Stimulated activated CD8-positive, alpha-beta memory T cell treated with anti-CD3 and anti-CD28 coated beads, Interleukin-7, amount 100 ng/mL, for 48 hours (primary cell): ENCODE measurements around the gene CDK6.
"Not testable (repeated sequence)": the region's sequence is repeated elsewhere in the genome, so short reads cannot be mapped to it uniquely, and the experiment has no call there.

ENCODE experiments used
- DNase-seq, 2 donors: peaks; one replicate each; pipeline ENCODE4 v3.0.0-alpha.2; 2020; ENCODE audit warnings: low read depth in 1 of 2; ENCODE audit errors: extremely low read depth in 1 of 2

The CDK6 gene

DNA sequence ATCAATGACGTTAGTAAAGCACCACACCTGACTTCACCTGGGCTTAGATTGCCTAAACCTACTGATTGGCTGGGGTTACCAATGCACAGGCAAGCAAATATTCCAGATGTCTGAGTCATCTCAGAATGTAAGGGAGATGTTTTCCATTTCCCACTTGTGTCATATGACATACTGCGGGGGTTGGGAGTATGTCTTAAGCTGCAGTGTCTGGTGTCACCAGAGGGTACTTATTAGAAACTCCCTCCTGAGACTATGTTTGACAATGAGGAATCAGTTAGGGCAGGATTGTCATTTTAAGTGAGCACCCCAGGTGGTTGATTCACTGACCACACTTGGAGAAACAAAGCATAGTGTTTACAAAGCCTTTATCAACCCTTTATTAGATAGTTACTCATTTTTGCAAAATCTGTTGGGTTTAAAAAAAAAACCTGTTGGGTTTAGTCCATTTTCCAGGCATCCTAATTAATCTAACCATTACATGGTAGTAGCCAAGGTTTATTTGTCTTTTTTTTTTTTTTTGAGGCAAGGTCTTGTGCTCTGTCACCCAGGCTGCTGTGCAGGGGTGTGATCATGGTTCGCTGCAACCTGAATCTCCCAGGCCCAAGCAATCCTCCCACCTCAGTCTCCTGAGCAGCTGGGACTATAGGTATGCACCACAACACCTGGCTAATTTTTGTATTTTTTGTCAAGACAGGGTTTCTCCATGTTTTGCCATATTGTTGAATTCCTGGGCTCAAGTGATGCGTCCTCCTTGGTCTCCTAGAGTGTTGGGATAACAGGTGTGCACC is 72.5 kb downstream of the CDK6 start:
- DNase-seq: no peak

DNA sequence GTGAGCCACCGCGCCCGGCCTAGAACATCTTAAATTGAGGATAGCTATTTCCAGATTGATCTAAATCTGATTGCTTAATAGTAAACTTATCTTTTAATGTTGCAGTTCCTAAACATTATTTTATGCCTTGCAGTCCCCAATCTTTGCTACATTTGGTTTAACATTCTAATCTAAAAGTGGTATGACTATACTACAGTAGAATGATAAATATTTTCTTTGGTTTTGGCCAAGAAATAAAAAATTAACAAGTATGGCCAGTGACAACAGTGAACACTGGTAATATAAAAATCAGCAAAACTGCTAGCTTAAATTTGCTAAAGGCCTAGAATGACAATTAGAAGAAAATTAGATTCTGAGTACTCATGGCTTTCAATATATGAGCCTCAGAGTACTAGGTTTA is 73.5 kb downstream of the CDK6 start:
- DNase-seq: no peak

DNA sequence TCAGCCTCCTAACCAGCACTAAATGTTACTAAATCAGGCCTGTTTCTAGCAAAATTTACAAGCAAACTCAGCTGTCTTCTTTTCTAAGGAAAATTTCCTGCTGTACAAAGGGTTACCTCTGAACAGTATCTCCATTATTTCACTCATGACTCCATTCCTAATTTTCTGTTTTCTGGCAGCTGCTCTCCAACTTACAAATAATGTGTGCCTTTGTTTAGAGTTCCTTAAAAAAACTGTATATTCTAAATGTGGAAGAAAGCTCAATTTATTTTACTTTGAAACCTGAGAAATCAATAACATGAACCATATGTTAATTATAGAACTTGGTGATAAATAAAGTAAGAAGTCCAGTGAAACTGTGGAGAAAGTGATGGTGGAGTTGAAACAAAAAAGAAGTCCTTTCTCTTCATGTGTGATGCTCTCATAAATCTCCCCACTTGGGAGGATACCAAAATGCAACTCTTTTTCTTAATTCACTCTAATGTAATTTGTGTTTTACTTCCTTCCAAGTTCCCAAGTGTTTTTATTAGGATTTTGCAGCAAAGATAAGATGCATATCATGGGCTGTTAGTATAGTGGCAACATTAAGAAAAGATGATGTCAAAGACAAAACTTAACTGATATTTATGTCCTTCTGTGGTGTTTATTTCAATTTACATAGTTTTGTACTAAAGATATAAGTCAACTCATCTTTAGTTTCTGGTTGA is 74.8 kb downstream of the CDK6 start:
- no peak for DNase-seq

DNA sequence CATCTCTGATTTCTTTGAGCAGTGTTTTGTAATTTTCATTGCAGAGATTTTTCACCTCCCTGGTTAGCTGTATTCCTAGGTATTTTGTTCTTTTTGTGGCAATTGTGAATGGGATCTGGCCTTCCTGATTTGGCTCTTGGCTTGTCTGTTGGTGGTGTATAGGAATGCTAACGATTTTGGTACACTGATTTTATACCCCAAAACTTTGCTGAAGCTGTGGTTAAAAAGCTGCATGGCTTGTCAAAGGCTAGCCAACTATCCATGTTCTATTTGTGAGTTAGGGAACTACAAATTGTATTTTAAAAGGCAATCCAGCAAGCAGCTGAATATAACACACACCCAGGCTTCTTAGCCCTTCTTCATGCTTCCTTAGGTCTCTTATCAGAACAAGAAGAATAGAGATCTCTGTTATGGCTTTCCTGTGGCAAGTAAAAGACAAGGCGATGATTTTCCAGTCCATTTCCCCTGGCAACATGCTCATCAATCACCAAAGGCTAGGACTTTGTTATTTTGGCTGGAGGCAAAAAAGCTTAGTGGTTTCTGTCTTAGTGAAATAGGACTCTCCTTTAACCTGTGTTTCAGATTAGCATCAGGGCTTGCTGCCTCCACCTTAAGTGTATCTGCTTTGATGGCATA is 77.5 kb downstream of the CDK6 start:
- no peak for DNase-seq

DNA sequence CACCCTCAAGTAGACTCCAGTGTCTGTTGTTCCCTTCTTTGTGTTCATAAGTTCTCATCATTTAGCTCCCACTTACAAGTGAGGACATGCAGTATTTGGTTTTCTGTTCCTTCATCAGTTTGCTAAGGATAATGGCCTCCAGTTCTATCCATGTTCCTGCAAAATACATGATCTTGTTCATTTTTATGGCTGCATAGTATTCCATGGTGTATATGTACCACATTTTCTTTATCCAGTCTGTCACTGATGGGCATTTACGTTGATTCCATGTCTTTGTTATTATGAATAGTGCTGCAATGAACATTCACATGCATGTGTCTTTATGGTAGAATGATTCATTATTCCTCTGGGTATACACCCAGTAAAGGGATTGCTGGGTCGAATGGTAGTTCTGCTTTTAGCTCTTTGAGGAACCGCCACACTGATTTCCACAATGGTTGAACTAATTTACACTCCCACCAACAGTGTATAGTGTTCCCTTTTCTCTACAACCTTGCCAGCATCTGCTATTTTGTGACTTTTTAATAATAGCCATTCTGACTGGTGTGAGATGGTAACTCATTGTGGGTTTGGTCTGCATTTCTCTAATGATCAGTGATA is 79.0 kb downstream of the CDK6 start:
- DNase-seq: not testable (repeated sequence)

DNA sequence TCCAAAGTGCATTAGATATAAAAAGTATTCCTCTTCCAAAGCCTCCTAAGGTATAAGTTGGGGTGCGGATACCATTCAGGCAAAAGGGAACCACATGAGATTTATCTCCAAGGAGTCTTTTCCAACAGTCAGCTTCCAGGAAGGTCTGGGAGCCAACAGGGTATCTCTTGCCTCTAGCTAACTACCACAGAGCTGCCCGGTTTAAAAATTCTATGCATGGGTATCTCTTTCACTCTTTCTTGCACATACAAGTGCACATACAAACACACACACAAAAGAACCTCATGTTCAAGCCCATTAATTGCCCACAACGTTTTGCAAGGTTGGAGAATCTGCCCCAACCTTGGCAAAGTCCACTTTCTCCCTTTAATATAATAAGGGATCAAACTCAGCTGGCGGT is 80.7 kb downstream of the CDK6 start:
- DNase-seq: no peak

DNA sequence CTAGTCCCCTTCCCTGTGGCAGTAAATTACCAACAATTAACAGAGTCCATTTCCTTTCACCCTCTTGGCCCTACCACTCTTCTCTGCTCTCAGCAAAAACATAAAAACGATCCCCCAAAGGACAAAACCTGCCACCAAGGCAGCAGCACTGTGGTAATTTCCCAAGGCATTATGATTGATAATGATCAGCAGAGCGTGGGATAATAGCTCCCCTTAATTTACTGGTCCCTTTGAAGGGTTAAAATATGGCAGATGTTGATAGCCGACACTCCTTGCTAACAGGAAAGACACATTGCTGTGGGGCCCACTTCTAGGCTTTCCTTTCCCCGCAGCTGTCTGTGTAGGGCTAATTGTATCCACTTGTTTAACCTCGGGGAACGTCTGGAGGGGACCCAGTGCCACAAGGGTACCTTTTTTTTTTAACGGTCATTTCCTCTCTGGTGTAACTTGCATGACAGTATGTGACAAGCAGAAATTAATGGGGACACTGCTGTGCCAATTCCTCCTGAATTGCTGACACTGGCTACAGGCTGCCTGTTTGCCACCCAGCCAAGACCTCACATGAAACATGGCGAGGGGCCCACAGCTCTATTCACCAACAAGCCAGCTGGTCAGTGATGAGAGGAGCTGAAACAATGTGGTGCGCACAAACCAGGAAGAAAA is 81.3 kb downstream of the CDK6 start:
- no peak for DNase-seq

DNA sequence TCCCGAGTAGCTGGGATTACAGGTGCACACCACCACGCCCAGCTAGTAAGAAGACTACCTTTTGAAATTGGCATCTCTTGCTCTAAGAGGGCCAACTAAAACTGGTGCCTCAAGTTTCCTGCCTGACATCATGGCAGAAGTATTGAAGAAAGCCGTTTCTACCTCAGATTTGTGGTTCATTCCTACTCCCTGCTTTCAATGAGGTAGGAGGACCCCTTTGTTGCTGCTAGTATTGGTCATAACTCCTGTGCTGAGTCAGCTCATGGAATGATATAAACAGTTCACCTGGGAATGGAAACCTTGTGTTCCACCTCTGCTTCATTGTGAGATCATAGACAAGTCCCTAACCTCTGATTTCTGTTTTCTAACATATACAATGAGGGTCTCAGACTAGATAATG is 82.8 kb downstream of the CDK6 start:
- no peak for DNase-seq

DNA sequence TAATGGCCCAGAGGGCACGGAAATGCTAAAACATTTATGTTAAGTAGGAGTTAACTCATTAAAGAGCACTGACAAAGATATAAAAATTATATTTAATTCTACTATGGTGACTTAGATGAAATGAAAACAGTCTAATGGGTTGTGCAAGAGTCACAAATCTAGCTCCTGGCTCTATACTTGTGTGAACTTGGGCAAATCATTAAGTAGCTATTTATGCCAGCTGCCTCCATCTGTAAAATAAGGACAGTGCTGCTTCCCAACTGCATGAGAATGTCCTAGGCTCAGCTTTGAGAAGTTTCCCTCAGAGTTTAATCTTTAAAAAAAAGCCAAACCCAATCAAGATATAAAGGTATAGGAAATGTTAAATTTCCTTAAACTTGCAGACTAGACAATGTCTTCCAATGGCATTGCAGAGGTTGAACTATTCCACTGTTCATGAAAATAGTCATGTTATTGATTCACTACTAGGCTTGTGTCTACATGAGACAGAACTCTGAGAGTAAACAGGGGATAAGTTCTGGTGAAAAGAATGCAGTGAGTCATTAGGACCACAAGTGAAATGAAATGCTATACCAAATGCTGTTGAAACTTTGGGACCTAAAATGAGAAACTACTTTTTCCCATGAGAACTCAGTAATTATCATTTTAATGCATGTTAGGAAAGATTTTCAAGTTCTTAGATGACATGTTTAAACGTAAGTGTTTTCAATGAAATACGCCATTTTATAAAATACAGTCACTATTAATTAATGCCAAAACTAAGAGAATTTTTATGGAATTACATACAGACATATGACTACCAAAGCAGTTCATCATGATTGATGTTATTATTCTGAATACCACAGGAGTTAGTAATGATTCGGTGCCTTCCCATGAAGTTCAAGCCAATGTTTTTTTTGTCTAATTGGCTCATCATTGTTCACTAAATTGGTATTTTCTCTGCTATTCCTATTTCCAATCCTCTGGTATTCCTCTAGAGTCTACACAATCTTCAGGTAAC is 84.2 kb downstream of the CDK6 start:
- DNase-seq: no peak

DNA sequence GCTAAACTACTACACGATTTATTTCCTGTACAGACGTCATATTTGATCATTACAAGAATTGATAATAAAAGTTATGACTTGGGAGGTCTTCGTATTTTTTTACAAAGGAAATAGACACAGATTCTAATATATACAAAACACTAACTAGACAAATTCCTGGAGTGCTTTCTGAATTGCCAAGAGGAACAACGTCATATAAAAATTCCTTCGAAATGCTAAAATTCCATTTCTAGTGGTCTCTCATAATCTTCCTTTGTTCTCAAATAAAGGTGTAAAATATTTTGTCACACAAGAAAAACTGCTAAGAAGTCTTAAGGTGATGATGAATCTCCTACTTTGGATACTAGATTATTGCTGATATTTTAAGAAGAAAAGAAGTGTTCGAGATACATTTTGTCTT is 85.4 kb downstream of the CDK6 start:
- DNase-seq: no peak

DNA sequence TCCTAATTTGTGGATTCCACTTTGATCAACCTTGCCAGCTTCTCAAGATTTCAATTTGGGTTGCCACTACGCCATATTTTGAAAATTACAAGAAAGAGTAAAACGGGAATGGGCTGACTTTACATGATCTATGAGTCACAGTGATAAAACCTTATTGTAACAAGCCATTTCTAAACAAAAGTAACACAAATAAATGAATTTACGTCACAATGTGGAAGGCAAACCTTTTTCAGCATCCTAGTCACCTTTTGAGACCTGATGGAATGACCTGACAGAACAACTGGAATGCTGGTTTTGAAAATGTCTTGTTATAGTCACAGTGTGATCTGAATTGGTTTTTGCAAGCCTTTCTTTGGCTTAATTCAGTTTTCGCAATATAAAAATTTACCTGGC is 85.9 kb downstream of the CDK6 start:
- DNase-seq: no peak

DNA sequence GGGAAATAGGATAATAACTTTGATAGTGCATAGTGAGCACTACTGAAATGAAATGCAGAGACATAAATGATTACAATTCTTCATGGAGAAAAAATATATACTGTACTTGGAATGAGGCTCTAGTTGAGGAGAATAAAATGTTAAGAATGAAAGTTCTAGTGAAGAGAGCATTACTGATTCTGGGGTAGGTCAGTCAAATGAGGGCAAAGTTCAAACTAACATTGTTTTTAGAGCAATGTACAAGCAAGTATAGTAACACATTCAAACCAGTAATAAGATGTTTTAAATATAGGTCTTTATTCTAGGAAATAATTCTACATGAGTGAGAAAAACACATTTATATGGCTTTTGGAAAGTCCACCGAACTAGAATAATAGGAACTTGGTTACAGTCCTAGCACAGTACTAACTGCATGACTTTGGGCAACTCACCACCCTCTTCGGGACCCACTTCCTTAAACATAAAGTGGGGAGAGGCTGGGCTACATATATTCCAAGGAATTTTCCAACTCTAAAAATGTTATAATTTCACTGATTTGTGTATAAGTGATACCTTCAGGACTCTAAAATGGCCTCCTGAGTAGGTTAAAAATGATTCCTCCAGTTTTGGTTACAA is 86.4 kb downstream of the CDK6 start:
- DNase-seq: no peak

DNA sequence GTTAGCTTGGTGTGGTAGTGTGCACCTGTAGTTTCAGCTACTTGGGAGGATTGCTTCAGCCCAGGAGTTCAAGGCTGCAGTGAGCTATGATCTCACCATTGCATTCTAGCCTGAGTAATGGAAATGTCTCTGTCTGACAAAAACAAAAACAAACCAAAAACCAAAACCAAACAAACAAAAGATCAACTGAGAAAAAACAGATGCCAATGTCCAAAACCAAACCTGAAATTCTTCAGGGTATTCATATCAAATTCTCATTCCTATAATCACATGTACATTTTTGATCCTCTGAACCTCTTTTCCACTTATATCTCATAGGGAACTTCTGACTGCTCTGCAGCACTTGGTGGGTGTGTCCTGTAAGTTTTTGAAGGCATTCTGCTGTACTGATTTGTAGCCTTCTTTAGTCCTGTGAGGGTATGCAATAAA is 87.0 kb downstream of the CDK6 start:
- DNase-seq: no peak

DNA sequence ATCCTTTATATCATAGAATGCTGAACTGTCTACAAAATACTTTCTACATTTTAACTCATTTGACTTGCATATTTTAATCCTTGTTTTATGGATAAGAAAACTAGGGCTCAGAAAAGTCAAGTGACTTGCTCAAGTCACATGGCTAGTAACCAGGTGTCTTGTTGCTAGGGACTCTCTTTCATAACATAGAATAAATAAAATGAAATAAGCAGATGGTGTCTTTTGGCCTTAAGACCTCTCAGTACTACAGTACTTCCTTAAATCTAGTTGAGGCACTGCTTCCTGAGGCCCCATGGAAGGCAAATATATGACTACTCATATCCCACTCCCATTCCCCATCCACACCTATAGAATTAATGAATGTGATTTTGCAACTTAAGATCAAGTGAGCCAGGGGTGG is 87.9 kb downstream of the CDK6 start:
- no peak for DNase-seq

DNA sequence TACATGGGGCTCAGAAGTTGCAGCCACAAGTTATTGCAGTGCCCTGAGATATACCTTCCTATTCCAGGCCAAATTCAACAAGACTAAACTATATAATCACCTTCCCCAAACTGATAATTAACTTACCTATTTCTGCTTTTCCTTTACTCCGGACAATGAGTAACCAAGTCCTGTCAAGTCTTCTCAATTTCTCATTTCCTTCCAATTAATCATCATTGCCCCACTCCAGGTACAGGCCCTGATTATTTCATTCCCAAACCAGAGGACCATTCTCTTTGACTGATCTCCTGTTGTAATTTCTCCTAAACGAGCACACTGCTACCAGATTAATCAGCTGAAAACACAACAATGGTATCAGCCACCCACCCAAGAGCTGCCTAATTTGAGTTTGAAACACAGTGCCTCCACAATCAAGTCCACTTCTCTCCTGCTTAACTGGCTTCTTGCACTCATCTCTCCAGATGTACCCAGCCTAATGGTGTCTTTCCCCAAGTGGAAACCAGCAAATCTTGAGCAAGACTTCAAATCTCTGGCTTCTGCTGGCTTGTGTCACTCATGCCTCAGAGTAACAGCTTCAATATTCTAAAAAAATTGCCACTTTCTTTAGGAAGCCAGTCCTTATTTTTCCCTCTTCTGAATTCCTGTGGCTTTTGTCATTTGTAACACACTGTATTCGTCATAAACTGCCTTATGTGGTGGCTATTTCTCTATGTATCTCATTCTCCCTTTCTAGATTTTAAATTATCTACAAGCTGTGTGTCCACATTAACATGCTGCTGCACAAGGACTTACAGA is 89.1 kb downstream of the CDK6 start:
- DNase-seq: no peak

DNA sequence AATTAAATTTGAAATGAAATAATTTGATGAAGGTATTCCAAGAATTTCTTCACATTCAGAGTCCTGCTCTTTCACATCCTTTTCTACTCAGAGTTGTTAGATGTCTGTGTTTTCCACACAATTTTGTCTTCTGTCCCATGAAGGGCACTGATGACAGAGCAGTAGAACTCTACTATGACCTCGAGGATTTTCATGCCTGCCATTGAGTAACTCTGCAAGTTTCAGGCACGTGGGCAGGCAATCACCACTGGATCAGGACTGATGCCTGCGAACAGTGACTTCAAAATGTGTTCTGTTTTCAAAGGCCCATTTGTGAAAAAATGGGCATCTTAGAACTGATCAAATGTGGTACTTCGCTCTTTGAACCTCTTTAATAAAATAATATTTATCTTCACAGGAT is 91.1 kb downstream of the CDK6 start:
- no peak for DNase-seq

DNA sequence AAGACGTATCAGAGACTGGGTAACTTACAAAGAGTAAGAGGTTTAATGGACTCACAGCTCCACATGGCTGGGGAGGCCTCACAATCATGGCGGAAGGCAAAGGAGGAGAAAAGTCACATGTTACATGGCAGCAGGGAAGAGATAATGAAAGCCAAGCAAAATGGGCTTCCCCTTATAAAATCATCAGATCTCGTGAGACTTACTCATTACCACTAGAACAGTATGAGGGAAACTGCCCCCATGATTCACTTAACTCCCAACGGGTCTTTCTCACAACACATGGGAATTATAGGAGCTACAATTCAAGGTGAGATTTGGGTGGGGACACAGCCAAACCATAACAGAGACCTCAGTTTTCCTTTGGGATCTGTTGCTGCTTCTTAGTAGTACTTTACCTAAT is 92.2 kb downstream of the CDK6 start:
- not testable (repeated sequence) for DNase-seq

DNA sequence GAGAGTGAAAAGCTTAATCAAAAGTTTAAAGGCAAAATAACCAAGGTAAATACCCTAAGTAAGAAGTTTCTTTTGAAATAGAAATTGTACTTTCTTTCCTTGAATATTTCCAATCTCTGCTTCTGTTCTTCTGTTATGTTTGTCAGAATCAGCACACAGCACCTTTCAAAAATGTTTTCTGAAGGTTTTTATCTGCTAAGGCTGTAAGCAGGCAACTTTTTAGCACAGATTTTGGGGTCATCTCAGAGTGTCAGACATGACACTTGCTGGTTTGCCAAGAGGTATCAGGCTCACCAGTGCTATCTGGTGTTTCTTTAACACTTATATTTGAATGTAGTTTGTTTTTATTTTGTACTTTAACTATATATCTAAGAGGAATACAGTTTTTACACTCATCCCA is 94.2 kb downstream of the CDK6 start:
- no peak for DNase-seq

DNA sequence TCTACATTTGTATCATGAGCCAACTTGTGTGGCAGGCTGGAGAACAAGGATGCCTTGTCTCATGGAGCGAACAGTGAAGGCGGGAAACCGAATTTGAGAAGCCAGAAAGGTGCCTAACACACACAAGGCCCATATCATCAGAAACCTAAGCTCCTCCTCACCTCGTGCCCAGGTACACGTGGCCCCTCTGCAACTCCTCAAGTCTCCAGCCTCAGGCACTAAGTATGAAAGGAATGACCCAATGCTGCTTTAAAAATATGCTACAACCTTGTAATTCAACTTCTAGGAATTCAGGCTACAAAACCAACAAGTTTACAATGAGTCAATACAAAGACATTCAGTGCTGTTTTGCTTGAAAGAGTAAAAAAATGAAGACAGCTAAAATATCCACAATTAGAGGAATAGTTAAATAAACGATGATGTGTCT is 95.7 kb downstream of the CDK6 start:
- DNase-seq: no peak
